ENCODE data around the gene IL7R.
"Not testable (repeated sequence)": the region's sequence is repeated elsewhere in the genome, so short reads cannot be mapped to it uniquely, and the experiment has no call there.

The IL7R gene

DNA sequence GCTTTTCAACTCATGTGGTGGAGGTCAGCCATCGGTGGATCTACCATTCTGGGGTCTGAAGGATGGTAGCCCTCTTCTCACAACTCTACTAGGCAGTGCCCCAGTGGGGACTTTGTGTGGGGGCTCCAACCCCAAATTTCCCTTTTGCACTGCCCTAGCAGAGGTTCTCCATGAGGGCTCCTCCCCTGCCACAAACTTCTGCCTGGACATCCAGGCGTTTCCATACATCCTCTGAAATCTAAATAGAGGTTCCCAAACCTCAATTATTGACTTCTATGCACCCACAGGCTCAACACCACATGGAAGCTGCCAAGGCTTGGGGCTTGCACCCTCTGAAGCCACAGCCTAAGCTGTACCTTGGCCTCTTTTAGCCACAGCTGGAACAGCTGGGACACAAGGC is 11.2 kb upstream of the IL7R start:
- DNase-seq, result not testable (repeated sequence)

DNA sequence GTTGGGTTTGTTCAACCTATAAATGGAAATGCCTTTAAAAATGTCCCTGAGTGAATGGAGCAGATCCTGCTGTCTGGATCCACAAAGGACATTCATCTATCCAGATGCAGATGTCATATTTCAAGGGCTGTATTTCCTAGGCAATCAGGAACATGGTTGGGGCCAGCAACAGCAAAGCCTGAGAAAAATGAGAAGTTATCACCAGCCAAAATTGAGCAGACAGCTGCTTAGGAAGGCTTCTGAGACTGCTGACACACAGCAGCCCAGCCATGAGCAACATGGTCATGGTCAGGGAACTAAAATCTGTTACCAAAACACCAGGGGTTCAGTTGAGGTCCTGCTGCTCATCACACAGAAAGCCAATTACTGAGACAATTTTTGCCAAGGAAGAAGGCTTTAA is 9.2 kb upstream of the IL7R start:
- DNase-seq, result no peak

DNA sequence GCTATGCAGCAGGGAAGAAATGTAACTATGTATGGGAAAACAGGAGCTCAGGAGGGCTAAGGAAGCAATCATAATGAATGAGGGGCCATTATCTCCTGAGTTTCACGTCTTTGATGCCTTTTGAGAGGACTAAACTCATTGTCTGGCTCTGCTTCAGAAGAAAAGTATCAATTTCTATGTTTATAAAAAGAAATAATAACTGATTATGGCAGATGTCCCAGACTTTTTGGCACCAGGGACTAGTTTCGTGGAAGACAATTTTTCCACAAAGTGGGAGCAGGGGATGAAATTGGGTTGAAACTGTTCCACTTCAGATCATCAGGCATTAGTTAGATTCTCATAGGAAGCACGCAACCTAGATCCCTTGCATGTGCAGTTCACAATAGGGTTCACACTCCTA is 8.7 kb upstream of the IL7R start:
- DNase-seq, result no peak

- no peak for DNase-seq
Observed at GRCh38 chr5:35849860-35850259, 6.8 kb upstream of the IL7R start.

GRCh38 chr5:35850967-35851680 is 5.6 kb upstream of the IL7R start:
- DNase-seq, result no peak

GRCh38 chr5:35852084-35852734 is 4.5 kb upstream of the IL7R start:
- DNase-seq, result no peak

GRCh38 chr5:35852773-35853172 is 3.9 kb upstream of the IL7R start:
- no peak for DNase-seq

DNA sequence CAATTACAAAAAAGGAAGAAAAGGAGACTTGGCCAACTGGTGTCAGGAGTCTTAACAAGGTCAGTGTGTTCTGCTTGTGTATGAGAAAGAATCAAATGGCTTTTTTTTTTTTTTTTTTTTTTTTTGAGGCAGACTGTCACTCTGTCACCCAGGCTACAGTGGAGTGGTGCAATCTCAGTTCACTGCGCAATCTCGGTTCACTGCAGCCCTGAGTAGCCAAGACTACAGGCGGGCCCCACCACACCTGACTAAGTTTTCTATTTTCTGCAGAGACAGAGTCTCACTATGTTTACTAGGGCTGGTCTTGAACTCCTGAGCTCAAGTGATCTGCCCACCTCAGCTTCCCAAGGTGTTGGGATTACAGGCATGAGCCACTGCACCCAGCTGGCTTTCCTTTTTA is 3.1 kb upstream of the IL7R start:
- no peak for DNase-seq

- DNase-seq, result no peak
Observed at GRCh38 chr5:35854248-35854647, 2.4 kb upstream of the IL7R start.

- DNase-seq, result no peak
Observed at GRCh38 chr5:35855187-35855586, 1.5 kb upstream of the IL7R start.

- not testable (repeated sequence) for DNase-seq
Observed at GRCh38 chr5:35856186-35856764, 416 bp upstream of the IL7R start.

- DNase-seq, result no peak
Observed at GRCh38 chr5:35857606-35858205, 1.0 kb downstream of the IL7R start.

- no peak for DNase-seq
Observed at GRCh38 chr5:35859101-35859661, 2.5 kb downstream of the IL7R start.

- no peak for DNase-seq
Observed at GRCh38 chr5:35860686-35861085, 4.0 kb downstream of the IL7R start.

DNA sequence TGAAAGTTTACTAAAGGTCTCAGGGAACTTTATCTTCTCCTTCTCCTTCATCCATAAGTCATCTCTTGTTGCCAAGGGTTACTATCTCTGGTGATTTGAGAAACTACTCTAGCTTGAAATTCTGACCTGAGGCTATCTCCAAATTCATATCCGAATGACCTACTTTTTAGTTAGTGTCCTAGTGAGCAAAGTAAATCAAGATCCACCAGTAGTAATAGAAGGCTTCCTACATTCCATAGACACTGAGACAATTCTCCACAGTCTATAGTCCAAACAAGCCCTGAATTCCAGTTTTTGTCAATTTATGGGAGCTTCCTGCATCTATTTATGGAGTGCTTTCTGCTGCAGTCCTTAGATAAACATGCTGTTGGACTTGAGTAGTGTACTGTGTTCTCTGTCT is 5.0 kb downstream of the IL7R start:
- no peak for DNase-seq

DNA sequence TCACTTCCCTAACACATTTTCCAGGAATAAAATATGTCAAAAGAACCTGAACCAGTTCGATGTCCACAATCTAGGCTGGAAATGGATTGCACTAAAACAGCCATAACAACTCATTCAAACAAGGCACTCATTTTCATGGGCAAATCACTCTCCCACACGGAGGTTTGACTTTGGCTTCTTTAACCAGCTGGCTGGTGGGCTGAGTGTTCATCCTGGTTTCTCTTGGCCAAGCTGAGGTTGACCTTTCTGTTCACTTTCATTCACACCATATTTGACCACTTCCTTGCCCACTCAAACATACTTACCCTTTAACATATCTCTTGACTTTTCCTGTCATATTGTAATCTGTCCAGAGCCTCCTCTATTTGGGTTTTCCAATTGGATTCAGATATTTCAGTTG is 5.4 kb downstream of the IL7R start:
- no peak for DNase-seq

- no peak for DNase-seq
Observed at GRCh38 chr5:35863159-35863558, 6.5 kb downstream of the IL7R start.

GRCh38 chr5:35867998-35868397 is 11.3 kb downstream of the IL7R start:
- DNase-seq, result no peak

DNA sequence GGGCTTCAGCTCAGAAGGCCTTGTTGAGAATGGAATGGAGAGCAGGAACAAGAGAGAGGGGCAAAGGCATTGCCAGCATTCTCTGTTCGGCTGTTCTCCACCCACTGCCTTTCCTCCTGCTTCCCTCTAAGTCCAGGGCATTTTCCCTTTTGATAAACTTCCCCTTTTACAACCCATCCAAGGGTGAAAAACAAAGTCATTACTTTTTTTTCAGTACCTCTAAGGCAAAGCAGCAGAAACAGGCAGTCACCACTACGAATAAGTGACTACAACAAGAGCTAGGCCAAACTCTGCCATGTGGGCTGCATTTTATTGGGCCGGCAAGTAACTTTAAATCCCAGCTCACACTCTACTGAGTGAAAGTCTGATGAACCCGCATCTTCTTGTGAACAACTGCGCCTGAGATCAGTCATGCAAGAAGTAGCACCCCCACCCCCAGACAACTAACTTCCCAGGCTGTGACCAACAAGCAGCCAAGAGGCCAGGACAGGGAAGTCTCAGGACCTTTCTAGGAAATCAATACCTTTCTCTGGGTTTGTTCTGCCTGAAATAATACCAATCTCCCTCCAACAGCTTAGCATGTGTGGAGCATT is 13.1 kb downstream of the IL7R start:
- DNase-seq, result no peak

- DNase-seq, result no peak
Observed at GRCh38 chr5:35870605-35871004, 13.9 kb downstream of the IL7R start.

- DNase-seq, result no peak
Observed at GRCh38 chr5:35876454-35876853, 19.8 kb downstream of the IL7R start.

- DNase-seq, result no peak
Observed at GRCh38 chr5:35876922-35877321, 20.2 kb downstream of the IL7R start.

GRCh38 chr5:35877655-35878054 is 21.0 kb downstream of the IL7R start:
- no peak for DNase-seq
